IPS-NIHi11 (cell line): ENCODE measurements around the gene FMO3.

Experiments used
- DNase-seq: peaks from one replicate; pipeline ENCODE4 v3.0.0; 2012; ENCODE audit warnings: mixed read lengths, low spot score

FMO3 gene

DNA sequence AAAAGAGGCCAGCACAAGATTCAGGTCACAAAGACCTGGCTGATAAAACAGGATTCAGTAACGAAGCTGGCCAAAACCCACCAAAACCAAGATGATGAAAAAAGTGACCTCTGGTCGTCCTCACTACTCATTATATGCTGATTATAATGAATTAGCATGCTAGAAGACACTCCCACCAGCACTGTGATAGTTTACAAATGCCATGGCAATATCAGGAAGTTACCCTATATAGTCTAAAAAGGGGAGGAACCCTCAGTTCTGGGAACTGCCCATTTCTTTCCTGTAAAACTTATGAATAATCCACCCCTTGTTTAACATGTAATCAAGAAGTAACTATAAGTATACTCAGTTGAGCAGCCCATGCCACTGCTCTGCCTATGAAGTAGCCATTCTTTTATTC, 68.4 kb downstream of the FMO3 start:
- no peak for DNase-seq

DNA sequence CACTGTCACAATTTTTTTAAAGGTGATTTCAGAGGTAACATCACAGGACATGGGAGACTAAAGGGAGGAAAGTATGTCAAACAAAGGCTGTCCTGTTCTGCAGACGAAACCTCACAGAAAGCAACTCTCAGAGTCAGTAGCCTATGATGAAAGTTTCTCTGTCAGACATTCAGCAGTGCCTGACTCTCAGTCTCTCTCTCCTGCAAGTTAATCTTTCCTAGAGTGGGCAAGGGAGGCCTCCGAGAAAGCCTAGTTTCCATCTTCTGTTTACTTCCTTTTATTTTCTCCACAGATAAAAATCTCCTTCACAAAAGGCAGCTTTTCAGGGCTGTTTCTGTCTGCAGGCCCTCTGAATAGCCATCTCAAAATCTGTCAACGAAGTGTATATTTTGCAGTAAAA, 69.5 kb downstream of the FMO3 start:
- DNase-seq: no peak

- no peak for DNase-seq
Measured at GRCh38 chr1:171160639-171161354, 70.1 kb downstream of the FMO3 start.

- no peak for DNase-seq
Measured at GRCh38 chr1:171161431-171161830, 70.7 kb downstream of the FMO3 start.

GRCh38 chr1:171166361-171166760, 75.7 kb downstream of the FMO3 start:
- DNase-seq: no peak
